Activated gamma-delta T cell treated with Interleukin-2 at 50 U/mL for 16 hours (primary cell): Measurements from ENCODE around the gene FIZ1.

Experiments used
- DNase-seq: peaks from one replicate; pipeline ENCODE4 v3.0.0-alpha.2; 2020

The FIZ1 gene

DNA sequence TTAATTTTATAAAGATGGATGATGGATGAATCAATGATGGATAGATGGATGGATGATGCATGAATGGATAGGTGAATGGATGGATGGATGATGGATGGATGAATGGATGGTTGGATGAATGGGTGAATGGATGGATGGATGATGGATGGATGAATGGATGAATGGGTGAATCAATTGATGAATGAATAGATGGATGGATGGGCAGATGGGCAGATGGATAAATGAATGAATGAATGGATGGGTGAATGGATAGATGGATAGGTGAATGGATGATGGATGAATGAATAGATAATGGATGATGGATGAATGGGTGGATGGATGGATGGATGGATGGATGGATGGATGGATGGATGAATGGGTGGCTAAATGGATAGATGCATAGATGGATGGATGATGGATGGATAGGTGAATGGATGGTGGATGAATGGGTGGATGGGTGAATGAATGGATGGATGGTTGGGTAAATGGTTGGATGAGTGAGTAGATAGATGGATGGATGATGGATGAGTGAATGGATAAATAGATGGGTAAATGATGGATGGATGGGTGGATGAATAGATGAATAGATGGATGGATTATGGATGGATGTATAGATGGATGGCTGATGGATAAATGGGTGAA, 31.5 kb downstream of the FIZ1 start:
- no peak for DNase-seq

DNA sequence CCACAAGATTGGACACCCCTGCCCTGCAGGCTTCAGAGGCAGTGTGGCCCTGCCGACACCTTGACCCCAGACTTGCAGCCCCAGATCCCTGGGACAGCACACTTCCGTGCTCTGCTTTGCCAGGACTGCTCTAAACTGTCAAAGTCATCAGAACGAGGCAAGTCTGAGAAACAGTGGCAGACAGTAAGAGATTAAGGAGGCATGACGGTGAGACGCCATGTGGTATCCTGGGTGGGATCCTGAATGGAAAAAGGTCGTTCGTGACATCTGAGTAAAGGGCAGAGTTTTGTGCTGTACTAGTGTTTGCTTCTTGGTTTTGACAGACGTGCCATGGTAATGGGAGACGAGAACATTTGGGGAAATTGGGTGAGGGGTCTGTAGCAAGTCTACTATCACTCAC, 32.5 kb downstream of the FIZ1 start:
- DNase-seq: no peak

DNA sequence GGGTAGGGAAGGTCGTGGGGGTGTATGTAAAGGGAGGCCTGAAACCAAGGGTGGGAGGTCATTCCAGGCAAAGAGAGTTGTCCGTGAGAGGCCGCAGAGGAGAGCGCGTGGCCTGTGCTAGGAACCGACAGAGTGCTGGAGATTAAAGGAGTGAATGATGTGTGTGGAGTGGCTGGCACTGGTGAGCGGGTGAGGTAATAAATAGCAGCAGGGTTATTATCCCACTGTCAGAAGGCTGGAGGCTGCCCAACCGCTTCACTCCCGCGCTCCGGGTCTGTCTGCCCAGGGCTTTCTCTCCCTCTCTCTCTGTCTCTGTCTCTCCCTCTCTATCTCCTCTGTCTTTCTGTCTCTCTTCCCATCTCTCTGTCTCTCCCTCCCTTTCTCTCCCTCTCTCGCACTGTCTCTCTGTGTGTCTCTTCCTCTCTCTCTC, 36.0 kb downstream of the FIZ1 start:
- DNase-seq: no peak

DNA sequence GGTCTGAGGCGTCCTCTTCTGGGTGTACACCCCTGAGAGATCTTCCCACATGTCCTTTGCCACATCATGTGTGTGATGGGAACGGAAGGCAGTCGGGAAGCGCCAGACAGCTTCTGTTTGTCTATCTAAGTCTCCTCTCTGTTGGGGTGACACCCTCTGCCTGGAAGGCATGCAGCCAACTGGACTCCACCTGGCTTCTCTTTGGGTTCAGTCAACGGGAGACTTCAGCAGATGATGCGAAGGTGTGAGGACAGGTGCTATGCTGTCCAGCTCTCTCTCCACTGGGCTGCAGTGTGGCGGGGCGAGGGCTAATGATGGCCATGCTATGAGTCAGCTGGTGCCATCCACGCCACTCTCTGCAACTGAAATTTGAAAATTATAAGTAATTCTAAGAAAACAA, 39.6 kb downstream of the FIZ1 start:
- no peak for DNase-seq

DNA sequence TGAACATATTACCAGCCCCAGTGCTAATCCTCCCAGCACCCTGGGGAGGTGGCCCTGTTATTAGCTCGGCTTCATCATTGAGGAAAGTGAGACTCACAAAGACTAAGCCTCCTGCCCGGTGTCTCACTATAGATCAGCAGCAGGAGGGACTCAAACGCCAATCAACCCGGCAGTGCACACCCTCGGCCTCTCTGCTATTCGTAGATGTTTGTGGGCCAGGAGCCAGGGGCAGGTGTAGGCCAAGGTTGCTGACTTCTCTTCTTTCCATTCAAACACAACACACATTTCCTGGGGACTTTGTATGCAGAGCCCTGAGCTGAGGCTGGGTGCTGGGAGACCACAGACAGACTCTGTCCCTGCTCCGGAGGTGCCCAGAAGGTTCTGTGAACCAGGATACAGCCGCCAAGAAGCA, 44.6 kb downstream of the FIZ1 start:
- no peak for DNase-seq

DNA sequence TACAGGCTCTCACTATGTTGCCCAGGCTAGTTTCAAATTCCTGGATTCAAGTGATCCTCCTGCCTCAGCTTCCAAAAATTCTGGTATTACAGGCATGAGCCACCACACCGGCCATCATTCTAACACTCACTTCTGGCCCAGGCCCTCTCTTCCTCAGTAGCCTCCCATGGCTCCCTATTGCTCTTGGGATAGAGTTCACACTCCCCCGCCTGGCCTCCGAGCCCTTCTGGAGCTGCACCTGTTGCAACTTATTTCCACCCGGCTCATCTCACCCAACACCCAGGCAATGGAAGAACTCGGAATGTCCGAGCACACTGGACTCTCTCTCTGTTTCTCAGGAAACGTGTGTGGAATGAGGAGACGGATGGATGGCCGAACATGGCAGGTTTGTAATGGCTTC, 45.0 kb downstream of the FIZ1 start:
- DNase-seq: no peak

DNA sequence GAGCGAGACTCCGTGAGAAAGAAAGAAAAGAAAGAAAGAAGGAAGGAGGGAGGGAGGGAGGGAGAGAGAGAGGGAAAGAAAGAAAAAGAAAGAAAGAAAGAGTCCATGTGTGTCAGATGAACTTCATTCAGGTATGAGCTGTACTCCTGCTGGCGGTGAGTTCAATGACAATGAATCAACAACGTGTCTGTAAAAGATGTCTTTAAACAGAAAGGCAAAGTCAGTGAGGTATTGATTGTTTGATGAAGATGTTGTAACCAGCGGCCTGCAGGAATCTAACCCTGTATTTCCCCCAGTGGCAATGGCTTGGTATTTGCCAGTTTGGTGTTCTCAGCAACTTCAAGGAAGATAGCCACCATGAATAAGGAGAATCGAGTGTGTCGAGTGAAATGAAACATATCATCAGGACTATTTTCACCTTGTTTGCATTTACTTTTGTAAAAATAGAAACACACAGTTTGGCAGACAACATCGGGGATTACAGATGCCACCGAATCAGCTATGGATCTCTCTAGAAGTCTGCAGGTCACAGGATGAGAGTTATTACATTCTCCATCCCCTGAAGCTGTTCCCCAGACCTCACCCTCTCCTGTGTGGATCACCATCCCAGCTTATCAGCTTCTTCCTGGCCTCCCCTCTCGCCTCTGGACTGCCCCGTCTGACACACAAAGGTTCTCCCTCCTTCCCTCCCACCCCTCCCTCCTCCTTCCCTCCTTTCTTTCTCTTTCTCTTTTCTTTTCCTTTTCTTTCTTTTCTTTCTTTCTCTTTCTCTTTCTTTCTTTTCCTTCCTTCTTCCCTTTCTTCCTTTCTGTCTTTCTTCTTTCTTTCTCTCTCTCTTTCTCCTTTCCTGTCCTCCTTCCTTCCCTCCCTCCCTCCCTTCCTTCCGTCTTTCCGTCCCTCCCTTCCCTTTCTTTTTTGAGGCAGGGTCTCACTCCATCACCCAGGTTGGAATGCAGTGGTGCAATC, 45.8 kb downstream of the FIZ1 start:
- no peak for DNase-seq

DNA sequence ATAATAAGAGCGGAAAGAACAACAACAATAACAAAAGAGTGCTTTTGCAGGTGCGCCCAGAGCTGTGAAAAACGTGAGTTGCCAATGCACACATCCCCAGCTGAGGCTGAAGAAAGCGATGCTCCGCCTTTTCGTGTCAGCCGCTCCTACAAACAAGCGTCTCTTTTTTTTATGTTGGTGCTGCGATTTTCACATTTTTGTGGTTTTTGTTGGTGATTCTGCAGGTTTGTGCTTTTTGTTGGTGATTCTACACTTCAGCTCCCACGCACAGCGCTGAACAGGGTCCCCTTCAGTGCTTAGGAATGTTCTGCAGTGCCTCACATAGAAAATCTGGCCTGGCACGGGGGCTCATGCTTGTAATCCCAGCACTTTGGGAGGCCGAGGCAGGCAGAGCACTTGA, 46.7 kb downstream of the FIZ1 start:
- DNase-seq: no peak

DNA sequence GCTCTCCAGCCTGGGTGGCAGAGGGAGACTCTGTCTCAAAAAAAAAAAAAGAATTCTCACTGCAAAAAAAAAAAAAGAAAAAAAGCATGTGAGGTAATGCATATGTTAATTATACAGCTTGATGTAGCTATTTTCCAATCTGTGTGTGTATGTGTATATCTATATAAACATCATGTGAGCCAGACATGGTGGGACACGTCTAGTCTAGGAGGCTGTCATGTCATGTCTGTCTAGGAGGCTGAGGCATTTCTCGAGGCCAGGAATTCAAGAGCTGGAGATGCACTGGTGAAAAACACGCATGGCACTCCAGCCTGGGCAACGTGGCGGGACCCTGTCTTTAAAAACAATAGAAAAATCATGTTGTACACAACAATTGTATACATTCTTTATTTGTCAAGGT, 47.1 kb downstream of the FIZ1 start:
- DNase-seq: no peak

DNA sequence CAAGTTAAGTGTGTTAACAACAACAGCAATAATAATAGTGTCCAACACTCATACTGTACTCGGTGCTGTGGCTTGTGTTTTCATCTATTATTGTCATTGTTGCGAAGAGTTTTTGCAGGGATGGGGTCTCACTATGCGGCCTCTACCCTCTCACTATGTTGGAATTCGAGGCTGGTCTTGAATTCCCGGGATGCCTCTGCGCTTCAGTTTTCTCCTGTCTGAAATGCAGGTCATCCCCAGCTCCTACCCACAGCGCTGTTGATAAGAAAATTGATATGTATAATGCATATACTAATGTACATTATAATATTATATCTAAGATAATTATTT, 49.0 kb downstream of the FIZ1 start:
- DNase-seq: no peak

DNA sequence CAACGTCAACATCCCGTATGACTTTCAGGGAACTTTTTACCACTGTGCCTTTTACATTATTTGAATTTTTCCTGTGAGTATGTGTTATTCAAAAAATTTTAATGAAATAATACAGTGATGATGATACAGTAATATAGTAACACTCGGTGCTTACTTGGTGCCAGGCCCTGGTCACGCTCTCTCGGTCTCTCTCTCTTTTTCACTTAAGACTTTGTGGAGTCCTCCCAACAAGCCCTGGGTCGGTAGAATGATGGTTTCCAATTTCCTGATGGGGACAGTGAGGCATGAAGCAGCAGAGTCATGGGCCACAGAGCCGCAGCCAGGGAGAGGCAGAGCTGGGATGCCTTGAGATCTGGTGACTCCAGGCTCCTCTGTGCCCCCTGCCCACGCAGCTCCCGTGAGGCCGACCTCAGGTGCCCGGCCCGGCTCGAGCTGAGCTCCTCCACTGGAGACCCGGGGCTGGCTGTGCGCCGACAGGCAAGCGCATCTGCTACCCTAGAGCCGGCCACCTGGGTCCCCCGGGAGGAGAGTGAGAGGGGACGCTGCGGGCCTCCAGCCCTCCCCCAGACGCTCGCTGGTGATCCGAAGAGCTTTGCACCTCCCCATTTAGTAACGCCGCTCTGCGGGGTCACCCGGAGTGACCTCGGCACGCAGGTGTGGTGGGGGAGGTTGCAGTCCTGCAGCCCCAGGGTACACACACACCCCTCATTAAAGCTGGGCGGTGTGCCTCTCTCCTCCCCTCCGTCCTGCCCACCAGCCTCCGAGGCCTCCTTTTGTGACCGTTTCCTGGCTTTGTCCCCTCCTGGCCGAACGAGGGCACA, 49.6 kb downstream of the FIZ1 start:
- DNase-seq: no peak

DNA sequence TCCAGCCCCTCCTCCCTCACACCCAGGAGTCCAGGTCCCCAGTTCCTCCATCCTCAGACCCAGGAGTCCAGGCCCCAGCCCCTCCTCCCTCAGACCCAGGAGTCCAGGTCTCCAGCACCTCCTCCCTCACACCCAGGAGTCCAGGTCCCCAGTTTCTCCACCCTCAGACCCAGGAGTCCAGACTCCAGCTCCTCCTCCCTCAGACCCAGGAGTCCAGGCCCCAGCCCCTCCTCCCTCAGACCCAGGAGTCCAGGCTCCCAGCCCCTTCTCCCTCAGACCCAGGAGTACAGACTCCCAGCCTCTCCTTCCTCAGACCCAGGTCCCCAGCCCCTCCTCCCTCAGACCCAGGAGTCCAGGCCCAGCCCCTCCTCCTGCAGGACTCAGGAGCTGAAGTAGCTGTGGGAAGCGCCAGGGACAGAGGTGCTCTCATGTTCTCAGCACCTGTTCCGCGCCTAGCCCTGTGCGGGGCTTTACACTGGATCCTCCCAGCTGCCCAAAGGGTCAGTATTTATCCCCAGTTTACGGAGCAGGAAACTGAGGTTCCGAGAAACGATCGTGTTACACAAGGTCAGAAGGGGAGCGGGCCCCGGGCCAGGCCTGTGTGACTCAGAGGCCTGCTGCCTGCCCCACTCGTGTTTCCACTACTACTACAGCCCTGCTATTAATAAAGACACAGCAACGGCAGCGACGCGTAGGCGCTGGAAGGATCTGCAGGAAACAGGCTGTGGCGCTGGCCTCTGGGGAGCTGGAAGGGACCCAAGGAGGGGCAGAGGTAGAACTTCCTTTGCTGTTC, 52.3 kb downstream of the FIZ1 start:
- no peak for DNase-seq

DNA sequence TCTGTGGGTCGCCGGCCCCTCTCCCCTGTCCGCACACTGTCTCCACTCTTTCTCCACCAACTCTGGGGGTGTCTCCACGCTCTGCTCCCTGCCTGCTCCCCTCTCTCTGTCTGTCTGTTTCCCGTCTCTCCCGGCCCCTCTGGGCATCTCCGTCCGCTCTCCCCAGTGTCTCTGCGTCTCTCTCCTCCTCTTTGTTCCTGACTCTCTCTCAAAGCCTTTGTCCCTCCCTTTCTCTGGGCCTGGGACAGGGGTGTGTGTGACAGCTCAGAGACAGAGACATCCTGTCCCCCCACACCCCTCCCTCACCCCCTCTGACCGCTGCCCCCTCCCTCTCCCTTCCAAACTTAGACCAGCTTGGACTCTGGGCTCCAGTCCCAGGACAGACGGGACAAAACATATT, 53.3 kb downstream of the FIZ1 start:
- no peak for DNase-seq

DNA sequence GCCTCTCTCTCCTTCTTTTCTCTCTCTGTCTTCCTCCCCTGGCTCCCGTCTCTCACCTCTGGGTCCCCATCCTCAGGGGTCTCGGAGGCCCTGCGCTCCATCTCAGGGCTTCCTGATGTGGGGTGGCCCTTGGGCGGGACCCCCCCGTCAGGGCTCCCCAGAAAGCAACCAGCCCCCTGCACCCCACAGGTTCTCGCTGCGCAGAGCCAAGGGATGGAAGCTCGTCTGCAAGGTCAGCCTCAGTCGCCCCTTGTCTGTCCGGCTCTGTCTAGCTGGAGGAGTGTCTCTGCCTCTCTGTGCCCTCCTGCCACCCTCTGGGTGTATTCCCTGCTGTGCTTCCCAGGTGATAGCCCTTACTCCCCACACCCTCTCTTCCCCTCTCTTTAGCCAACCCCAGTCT, 53.9 kb downstream of the FIZ1 start, which contains the start of gene SBK3:
Gene SBK3, minus strand, starts transcription at position 101 of the 400 bp plus-strand sequence. Its CDS starts 0 bp downstream, at position 101.
- DNase-seq: no peak

DNA sequence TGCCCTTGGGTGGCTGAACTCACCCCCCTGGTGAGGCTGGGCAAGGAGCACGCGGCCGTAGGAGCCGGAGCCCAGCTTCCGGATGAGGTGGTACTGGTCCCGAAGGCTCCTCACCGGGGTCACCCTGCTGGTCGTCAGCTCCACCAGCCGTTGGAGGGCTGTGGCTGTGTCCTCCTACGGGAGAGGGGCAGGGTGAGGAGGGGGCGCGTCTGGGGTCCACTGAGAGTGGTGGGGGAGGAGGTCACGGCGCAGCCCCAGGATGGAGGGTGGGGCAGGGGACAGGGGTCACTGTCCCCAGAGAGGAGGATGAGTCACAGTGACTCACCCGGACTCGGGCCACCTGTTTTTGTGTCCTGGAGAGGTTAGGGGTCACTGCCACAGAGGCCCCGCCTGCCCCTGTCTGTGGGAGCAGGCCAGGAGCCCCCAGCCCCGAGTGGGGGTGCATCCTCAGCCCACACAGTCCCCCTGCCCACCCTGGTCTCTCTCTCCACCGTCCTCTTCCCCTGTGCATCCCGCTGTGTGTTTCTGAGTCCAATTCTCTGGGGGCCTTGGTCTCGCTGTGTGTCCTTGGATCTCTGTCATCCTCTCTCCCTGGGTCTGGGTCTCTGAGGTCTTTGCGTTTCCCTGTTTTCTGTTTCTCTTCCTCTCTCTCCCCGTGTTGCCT, 54.4 kb downstream of the FIZ1 start:
- DNase-seq: no peak

DNA sequence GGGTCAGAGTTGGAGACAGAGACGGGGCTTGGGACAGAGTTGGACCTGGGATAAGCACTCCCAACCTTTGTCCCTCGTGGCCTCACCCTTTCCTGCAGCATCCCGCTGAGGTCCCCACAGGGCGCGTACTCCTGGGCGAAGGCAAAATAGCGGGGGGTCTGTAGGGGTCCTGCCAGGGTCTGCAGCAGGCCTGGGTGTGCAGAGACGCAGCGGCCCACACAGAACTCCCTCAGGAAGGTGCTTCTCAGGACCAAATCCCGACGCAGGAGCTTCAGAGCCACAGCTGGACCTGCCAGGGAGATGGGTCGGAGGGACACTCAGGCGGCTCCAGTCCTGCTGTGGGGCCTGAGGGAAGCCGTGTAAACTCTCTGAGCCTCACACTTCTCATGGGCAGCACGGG, 55.3 kb downstream of the FIZ1 start:
- no peak for DNase-seq

DNA sequence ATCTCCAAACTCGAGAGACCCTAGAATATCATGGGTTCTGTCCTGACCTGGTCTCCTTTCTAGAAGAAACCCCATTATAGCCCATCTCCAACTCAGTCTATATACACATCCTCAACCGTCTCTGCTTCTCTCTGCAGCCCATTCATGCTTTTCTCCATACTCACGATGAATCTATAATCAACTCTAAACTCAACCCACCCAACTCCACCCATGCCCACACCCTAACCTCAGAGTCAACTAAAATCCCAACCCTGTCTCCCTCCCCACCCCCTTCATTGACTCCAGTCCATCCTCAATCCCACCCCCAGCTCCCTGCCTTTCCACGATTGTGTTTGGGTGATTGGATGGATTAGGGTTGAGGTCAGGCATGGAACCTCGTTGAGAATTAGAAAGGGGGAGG, 55.8 kb downstream of the FIZ1 start:
- no peak for DNase-seq

DNA sequence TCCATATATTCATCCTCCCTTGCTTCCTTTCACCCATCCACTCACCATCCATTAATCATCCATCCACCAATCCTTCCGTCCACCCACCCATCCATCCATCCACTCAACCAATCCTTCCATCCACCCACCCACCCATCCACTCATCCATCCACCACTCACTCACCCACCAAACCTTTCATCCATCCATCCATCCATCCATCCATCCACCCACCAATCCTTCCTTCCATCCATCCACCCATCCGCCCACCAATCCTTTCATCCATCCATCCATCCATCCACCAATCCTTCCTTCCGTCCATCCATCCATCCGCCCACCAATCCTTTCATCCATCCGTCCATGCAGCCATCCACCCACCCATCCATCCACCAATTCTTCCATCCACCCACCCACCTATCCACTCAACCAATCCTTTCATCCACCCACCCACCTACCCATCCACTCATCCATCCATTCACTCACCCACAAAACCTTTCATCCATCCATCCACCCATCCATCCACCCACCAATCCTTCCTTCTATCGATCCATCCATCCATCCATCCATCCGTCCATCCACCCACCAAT, 56.9 kb downstream of the FIZ1 start:
- DNase-seq: no peak
